ENCODE measurements around the gene CYP4V2.
"Not testable (repeated sequence)": the region's sequence is repeated elsewhere in the genome, so short reads cannot be mapped to it uniquely, and the experiment has no call there.

CYP4V2 gene

DNA sequence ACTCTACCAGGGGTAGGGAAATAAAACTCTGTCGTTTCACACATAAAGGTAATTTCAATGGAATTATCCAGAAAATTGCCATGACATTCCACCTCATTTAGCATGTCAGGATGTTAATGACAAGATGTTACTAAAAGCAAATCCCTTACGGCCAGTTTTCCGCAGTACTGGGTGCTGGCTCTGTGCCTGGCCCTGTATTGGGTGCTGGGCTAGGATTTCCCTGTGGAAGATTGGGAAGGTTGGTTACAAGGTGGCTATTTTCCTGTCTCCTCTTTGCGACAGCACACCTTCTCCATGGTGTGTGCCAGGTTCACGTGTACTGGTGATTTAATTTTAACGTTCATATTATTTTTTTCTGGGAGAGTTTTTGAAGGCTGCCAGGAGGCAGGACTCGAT lies 49.1 kb downstream of the CYP4V2 start:
- TF ChIP-seq, protein P1, sequence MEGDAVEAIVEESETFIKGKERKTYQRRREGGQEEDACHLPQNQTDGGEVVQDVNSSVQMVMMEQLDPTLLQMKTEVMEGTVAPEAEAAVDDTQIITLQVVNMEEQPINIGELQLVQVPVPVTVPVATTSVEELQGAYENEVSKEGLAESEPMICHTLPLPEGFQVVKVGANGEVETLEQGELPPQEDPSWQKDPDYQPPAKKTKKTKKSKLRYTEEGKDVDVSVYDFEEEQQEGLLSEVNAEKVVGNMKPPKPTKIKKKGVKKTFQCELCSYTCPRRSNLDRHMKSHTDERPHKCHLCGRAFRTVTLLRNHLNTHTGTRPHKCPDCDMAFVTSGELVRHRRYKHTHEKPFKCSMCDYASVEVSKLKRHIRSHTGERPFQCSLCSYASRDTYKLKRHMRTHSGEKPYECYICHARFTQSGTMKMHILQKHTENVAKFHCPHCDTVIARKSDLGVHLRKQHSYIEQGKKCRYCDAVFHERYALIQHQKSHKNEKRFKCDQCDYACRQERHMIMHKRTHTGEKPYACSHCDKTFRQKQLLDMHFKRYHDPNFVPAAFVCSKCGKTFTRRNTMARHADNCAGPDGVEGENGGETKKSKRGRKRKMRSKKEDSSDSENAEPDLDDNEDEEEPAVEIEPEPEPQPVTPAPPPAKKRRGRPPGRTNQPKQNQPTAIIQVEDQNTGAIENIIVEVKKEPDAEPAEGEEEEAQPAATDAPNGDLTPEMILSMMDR (IDR thresholded peaks at IDR 0.05) = no peak
- Histone ChIP-seq H3K27ac (no peak overlapping the region), H3K27me3 (ENCODE audit: control insufficient read depth, insufficient read depth, low read length) (no peaks in the 10 kb centered on the region), H2AFZ (no peak overlapping the region), H3K4me1 (no peaks in the 10 kb centered on the region), H3K4me3 (ENCODE audit: low read depth, low read length) (no peak overlapping the region), H3K36me3 (ENCODE audit: control insufficient read depth, insufficient read depth, low read length) (no peaks in the 10 kb centered on the region), H3K4me2 (ENCODE audit: low read length) (no peak overlapping the region), H3K9ac (no peak overlapping the region), H3K9me3 (ENCODE audit: control insufficient read depth, low read length) (no peaks in the 10 kb centered on the region), H3K79me2 (no peaks in the 10 kb centered on the region)

DNA sequence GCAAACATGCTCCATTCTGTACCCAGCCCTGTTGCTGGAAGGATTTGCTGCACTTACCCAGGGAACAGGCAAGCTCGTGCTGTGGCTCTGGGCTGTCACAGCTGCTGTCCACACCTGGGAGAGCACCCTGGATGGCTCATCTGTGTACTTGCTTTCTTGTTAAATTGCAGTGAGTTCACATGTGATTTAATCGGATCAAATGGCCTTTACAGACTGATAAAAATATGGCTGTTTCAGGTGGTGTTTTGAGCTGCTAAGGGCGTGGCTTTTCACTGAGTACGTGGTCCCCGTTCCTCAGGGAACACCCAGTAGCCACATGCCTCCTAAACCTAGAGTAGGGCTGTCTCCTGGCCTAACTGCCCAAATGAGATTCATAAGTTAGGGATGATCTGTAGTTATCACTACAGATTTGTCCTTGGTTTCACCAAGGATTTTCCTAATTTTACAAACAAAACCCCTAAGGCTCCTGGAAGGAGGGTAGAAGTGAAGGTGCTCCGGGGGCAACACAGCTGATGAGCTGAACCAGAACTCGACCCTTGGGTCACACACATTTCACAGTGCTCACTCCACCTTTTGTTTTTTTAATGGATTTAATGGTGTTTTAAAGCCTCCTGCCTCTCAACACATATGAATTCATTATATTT lies 49.6 kb downstream of the CYP4V2 start:
- Histone ChIP-seq H3K9me3 (ENCODE audit: control insufficient read depth, low read length) (no peaks in the 10 kb centered on the region), H3K9ac (no peak overlapping the region), H3K4me2 (ENCODE audit: low read length) (no peak overlapping the region), H3K79me2 (no peaks in the 10 kb centered on the region), H3K27ac (no peak overlapping the region), H3K4me3 (ENCODE audit: low read depth, low read length) (no peak overlapping the region), H2AFZ (no peak overlapping the region), H3K36me3 (ENCODE audit: control insufficient read depth, insufficient read depth, low read length) (no peaks in the 10 kb centered on the region), H3K4me1 (no peaks in the 10 kb centered on the region), H3K27me3 (ENCODE audit: control insufficient read depth, insufficient read depth, low read length) (no peaks in the 10 kb centered on the region)
- TF ChIP-seq, protein P1 (IDR thresholded peaks at IDR 0.05) = no peak

DNA sequence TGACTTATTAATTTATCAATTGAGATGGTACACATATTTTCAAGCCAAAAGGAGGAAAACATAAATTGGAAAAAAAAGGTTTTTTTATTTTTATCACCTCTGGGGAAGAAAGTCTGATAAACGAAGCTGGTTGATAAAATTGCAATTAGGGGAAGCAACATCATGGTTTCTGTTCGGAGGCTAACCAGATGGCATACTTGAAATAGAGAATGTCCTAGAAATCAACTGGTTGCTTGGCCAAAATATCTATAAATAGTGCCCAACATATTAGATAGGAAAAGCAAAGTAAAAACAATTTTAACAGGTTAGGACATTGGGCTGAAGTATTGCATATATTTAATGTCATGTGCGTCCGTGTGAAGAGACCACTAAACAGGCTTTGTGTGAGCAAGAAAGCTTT lies 50.2 kb downstream of the CYP4V2 start:
- Histone ChIP-seq H3K27ac (no peak overlapping the region), H3K36me3 (ENCODE audit: control insufficient read depth, insufficient read depth, low read length) (no peaks in the 10 kb centered on the region), H3K27me3 (ENCODE audit: control insufficient read depth, insufficient read depth, low read length) (no peaks in the 10 kb centered on the region), H2AFZ (no peak overlapping the region), H3K4me3 (ENCODE audit: low read depth, low read length) (no peak overlapping the region), H3K79me2 (no peaks in the 10 kb centered on the region), H3K4me1 (no peaks in the 10 kb centered on the region), H3K9me3 (ENCODE audit: control insufficient read depth, low read length) (no peaks in the 10 kb centered on the region), H3K4me2 (ENCODE audit: low read length) (no peak overlapping the region), H3K9ac (no peak overlapping the region)
- TF ChIP-seq, protein P1 (IDR thresholded peaks at IDR 0.05) = no peak

DNA sequence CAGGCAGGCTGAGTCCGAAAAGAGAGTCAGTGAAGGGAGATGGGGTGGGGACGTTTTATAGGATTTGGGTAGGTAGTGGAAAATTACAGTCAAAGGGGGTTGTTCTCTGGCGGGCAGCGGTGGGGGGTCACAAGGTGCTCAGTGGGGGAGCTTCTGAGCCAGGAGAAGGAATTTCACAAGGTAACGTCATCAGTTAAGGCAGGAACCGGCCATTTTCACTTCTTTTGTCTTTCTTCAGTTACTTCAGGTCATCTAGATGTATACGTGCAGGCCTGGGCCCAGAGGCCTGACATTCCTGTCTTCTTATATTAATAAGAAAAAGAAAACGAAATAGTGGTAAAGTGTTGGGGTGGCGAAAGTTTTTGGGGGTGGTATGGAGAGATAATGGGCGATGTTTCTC lies 50.7 kb downstream of the CYP4V2 start:
- H3K9ac ChIP-seq; H3K4me1 ChIP-seq; H3K4me2 ChIP-seq (ENCODE audit: low read length); H2AFZ ChIP-seq; H3K4me3 ChIP-seq (ENCODE audit: low read depth, low read length); H3K27ac ChIP-seq; H3K27me3 ChIP-seq (ENCODE audit: control insufficient read depth, insufficient read depth, low read length); H3K79me2 ChIP-seq; H3K9me3 ChIP-seq (ENCODE audit: control insufficient read depth, low read length); H3K36me3 ChIP-seq (ENCODE audit: control insufficient read depth, insufficient read depth, low read length): not testable (repeated sequence)

DNA sequence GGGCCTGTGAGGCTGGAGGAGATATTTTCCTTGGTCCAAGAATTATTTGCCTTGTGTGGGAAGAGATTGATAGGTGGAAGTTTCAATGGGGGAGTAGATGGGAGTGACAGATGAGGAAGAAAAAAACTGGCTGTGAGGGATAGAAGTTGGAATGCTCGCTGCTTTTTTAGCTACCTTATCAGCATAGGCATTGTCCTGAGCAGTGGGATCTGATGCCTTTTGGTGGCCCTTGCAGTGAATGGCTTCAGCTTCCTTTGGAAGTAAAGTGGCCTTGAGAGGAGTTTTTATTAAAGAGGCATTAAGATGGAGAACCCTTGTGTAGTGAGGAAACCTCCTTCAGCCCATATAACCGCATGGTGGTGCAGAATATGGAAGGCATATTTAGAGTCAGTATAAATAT lies 52.0 kb downstream of the CYP4V2 start:
- Histone ChIP-seq H3K27ac (no peak overlapping the region), H2AFZ (no peak overlapping the region), H3K4me1 (no peaks in the 10 kb centered on the region), H3K4me3 (ENCODE audit: low read depth, low read length) (no peak overlapping the region), H3K4me2 (ENCODE audit: low read length) (no peak overlapping the region), H3K9me3 (ENCODE audit: control insufficient read depth, low read length) (no peaks in the 10 kb centered on the region), H3K9ac (no peak overlapping the region), H3K27me3 (ENCODE audit: control insufficient read depth, insufficient read depth, low read length) (no peaks in the 10 kb centered on the region), H3K79me2 (no peaks in the 10 kb centered on the region), H3K36me3 (ENCODE audit: control insufficient read depth, insufficient read depth, low read length) (no peaks in the 10 kb centered on the region)
- TF ChIP-seq, protein P1 (IDR thresholded peaks at IDR 0.05) = no peak
